PC-3 (cell line): ENCODE results near the gene NTM.

Source experiments
- CTCF ChIP-seq: fragments of 300-600 bp; sonication (generic); conservative IDR thresholded peaks from 2 replicates; pipeline ENCODE4 v1.5.1; 2017; ENCODE audit warnings: antibody characterized with exemption, low read depth, mild to moderate bottlenecking, low read length
- EZH2 ChIP-seq: fragments of 300-600 bp; sonication (generic); IDR thresholded peaks from one replicate; pipeline ENCODE4 v1.6.1; 2017; ENCODE audit warnings: antibody characterized with exemption, mild to moderate bottlenecking, low read length; ENCODE audit not compliant: unreplicated experiment
- EZH2phosphoT487 ChIP-seq: fragments of 300-600 bp; sonication (generic); IDR thresholded peaks from 2 replicates; pipeline ENCODE4 v1.6.1; 2018; ENCODE audit warnings: mild to moderate bottlenecking, antibody characterized with exemption, low read length, borderline replicate concordance

- TF ChIP-seq CTCF, result no peak
- no peak for TF ChIP-seq EZH2
- TF ChIP-seq EZH2phosphoT487, result no peak
Measured at GRCh38 chr11:131331010-131331409, 39.4 kb upstream of the NTM start.
